CD4-positive, alpha-beta T cell (primary cell): ENCODE results near the gene ZAP70. TPM values are rescaled to one million over a fixed set of nuclear protein-coding genes. Genes with fewer than 3 reads are reported as not detected.

ENCODE experiments used
- ATAC-seq: fragments of 200-7000 bp; cut with Tn5 transposase; one replicate; pipeline ENCODE4 v1.10.0; 2022; ENCODE audit warnings: mild to moderate bottlenecking; ENCODE audit not compliant: poor library complexity
- CTCF ChIA-PET: fragments of 350-600 bp; sonication (Branson Sonifier 250); formaldehyde crosslinking; loops from one replicate; lab custom pipeline; 2021; ENCODE audit warnings: antibody characterized with exemption, inconsistent platforms; lab: Charles Lee
- POLR2A ChIA-PET: fragments of 350-600 bp; sonication (Branson Sonifier 250); formaldehyde crosslinking; loops from one replicate; lab custom pipeline; 2021; ENCODE audit warnings: antibody characterized with exemption, inconsistent platforms; lab: Charles Lee
- DNase-seq, 14 experiments: peaks; one replicate each; pipeline ENCODE4 v3.0.0-alpha.2; 2013 to 2020; ENCODE audit warnings: mixed read lengths in 2 of 14
- H3K27ac ChIP-seq, 2 donors: one replicate each; pipeline versions ENCODE4 v1.5.1 to v1.7.0; 2013; ENCODE audit warnings: low read length in 2 of 2, low read depth in 1 of 2, mild to moderate bottlenecking in 1 of 2
- H3K27me3 ChIP-seq, 2 experiments: 1 replicate in 1 of 2; 2 replicates in 1 of 2; pipeline versions ENCODE4 v1.6.1 to v1.7.0; 2013; ENCODE audit warnings: low read length in 2 of 2, control low read depth in 1 of 2, mild to moderate bottlenecking in 1 of 2, moderate library complexity in 1 of 2; ENCODE audit not compliant: insufficient read depth in 2 of 2, control insufficient read depth in 1 of 2
- H3K36me3 ChIP-seq: one replicate; pipeline ENCODE4 v1.6.1; 2013; ENCODE audit warnings: low read length, control low read depth; ENCODE audit not compliant: insufficient read depth
- H3K4me1 ChIP-seq: one replicate; pipeline ENCODE4 v1.6.1; 2013; ENCODE audit warnings: low read length, control low read depth; ENCODE audit not compliant: insufficient read depth
- H3K4me3 ChIP-seq: one replicate; pipeline ENCODE4 v1.5.1; 2013; ENCODE audit warnings: mild to moderate bottlenecking, low read length, moderate library complexity
- H3K9me3 ChIP-seq, 2 experiments: 1 replicate in 1 of 2; 2 replicates in 1 of 2; pipeline versions ENCODE4 v1.6.1 to v1.7.0; 2013; ENCODE audit warnings: low read length in 2 of 2, mild to moderate bottlenecking in 2 of 2, control low read depth in 1 of 2, moderate library complexity in 1 of 2; ENCODE audit not compliant: control insufficient read depth in 1 of 2, insufficient read depth in 1 of 2
- H3K27ac Mint-ChIP-seq: one replicate; pipeline ENCODE4 v1.8.0; 2020; ENCODE audit warnings: mixed read lengths
- H3K27me3 Mint-ChIP-seq: one replicate; pipeline ENCODE4 v1.8.0; 2021; ENCODE audit warnings: mixed read lengths
- H3K36me3 Mint-ChIP-seq: one replicate; pipeline ENCODE4 v1.8.0; 2021; ENCODE audit warnings: low read depth, mixed read lengths
- H3K4me1 Mint-ChIP-seq: one replicate; pipeline ENCODE4 v1.8.0; 2021; ENCODE audit warnings: low read depth, mixed read lengths
- H3K4me3 Mint-ChIP-seq: one replicate; pipeline ENCODE4 v1.8.0; 2020; ENCODE audit warnings: mild to moderate bottlenecking, mixed read lengths
- H3K9me3 Mint-ChIP-seq: one replicate; pipeline ENCODE4 v1.8.0; 2020; ENCODE audit warnings: mixed read lengths
- intact Hi-C, 2 experiments: fragments of 100-400 bp; cut with DNase I in 1 of 2; cut with micrococcal nuclease in 1 of 2; formaldehyde crosslinking; loops; one replicate each; pipeline versions ENCODE4 v1.15.1 to v1.9.0; 2023 to 2025; cut with DNase I, micrococcal nuclease
- total RNA-seq, 174 experiments: library from RNA in 2 of 174; stranded (reverse) in 2 of 174; gene quantifications; one replicate each; pipeline ENCODE4 v1.2.3 and lab custom pipeline; 2021 to 2026
- TF ChIP-seq, protein P1 (sequence below): fragments of 200-600 bp; IDR thresholded peaks from one replicate; pipeline ENCODE4 v1.8.0; 2022; ENCODE audit warnings: antibody characterized with exemption, mild to moderate bottlenecking

Gene ZAP70
- total RNA-seq, 2 experiments from 2014 or later: 440 to 470 TPM

- intact Hi-C loops: loop anchor here (1.0 to 10.0 kb wide), 4 partner anchors 48 to 1635 kb away; partner anchors contain the start of gene COX5B (in 1 of the 2)
- ChIA-PET POLR2A (interaction anchor here (0.9 to 1.6 kb wide), 5 partner anchors 9 to 109 kb away, joined by 4 to 13 read pairs (median 5); partner anchors contain the start of gene ACTR1B), CTCF (interaction anchor here (0.6 to 6.2 kb wide), 23 partner anchors 11 to 685 kb away, joined by 3 to 108 read pairs (median 4); partner anchors contain the start of genes ACTR1B, ANKRD36B, COX5B and ZAP70)
- Mint-ChIP-seq H3K4me3 (no peak overlapping the region), H3K36me3 (no peaks in the 10 kb centered on the region), H3K27me3 (peaks cover 4% of the 10 kb centered on the region), H3K9me3 (no peaks in the 10 kb centered on the region), H3K4me1 (peaks cover 11% of the 10 kb centered on the region), H3K27ac (no peak overlapping the region)
- peak; percentile 44 to 78 (median 61) for DNase-seq
- no peak overlapping the region for H3K27ac ChIP-seq
- peaks cover 2% of the 10 kb centered on the region for H3K4me1 ChIP-seq
- ATAC-seq: peak; percentile 91
- no peaks in the 10 kb centered on the region for H3K9me3 ChIP-seq
- no peaks in the 10 kb centered on the region for H3K27me3 ChIP-seq
- H3K4me3 ChIP-seq: no peak overlapping the region
- TF ChIP-seq, protein P1, sequence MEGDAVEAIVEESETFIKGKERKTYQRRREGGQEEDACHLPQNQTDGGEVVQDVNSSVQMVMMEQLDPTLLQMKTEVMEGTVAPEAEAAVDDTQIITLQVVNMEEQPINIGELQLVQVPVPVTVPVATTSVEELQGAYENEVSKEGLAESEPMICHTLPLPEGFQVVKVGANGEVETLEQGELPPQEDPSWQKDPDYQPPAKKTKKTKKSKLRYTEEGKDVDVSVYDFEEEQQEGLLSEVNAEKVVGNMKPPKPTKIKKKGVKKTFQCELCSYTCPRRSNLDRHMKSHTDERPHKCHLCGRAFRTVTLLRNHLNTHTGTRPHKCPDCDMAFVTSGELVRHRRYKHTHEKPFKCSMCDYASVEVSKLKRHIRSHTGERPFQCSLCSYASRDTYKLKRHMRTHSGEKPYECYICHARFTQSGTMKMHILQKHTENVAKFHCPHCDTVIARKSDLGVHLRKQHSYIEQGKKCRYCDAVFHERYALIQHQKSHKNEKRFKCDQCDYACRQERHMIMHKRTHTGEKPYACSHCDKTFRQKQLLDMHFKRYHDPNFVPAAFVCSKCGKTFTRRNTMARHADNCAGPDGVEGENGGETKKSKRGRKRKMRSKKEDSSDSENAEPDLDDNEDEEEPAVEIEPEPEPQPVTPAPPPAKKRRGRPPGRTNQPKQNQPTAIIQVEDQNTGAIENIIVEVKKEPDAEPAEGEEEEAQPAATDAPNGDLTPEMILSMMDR: peak; percentile 63
- no peaks in the 10 kb centered on the region for H3K36me3 ChIP-seq
These were observed 13.5 kb upstream of the ZAP70 start for GRCh38 chr2:97699765-97700444.

DNA sequence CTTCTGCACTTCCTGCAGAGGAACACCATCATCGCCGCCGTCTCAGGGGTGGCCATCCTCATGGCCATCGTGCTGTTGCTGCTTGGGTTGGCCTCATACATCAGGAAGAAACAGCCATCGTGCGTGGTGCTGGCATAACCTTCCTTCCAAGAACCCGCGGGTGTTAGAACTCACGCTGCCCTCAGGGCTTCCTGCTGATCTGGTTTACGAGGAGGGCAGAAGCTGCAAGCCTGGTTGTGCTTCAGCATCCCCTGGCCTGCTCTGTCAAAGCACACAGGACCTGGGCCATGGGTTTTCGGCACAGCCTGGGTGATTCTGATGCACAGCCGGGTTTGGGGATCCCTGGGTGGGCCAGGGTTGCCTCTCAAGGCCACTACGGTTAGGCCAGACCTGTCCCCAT is 12.2 kb upstream of the ZAP70 start:
- Mint-ChIP-seq H3K9me3 (no peaks in the 10 kb centered on the region), H3K4me1 (peaks cover 11% of the 10 kb centered on the region), H3K4me3 (no peak overlapping the region), H3K27ac (no peak overlapping the region), H3K27me3 (peaks cover 4% of the 10 kb centered on the region), H3K36me3 (no peaks in the 10 kb centered on the region)
- H3K9me3 ChIP-seq: no peaks in the 10 kb centered on the region
- no peak overlapping the region for H3K27ac ChIP-seq
- TF ChIP-seq, protein P1: no peak
- ChIA-PET CTCF (interaction anchor here (1.6 to 6.2 kb wide), 2 partner anchors 110 to 111 kb away, joined by 5 to 108 read pairs; partner anchors contain the start of gene ANKRD36B), POLR2A (interaction anchor here (1.6 kb wide), 1 partner anchor 37 kb away, joined by 7 read pairs; the partner anchor contains the start of gene ACTR1B)
- intact Hi-C loops: loop anchor here in 1 of 2 experiments (2.0 kb wide), 1 partner anchor 684 kb away; no protein-coding TSS in a partner anchor
- ATAC-seq: no peak
- peaks cover 2% of the 10 kb centered on the region for H3K4me1 ChIP-seq
- H3K36me3 ChIP-seq: no peaks in the 10 kb centered on the region
- DNase-seq: peak in 1 of 14 experiments; percentile 6
- H3K4me3 ChIP-seq: no peak overlapping the region
- no peaks in the 10 kb centered on the region for H3K27me3 ChIP-seq

GRCh38 chr2:97701851-97702465 is 11.4 kb upstream of the ZAP70 start:
- Mint-ChIP-seq H3K36me3 (no peaks in the 10 kb centered on the region), H3K27me3 (peaks cover 4% of the 10 kb centered on the region), H3K4me3 (no peak overlapping the region), H3K4me1 (peaks cover 11% of the 10 kb centered on the region), H3K9me3 (no peaks in the 10 kb centered on the region), H3K27ac (no peak overlapping the region)
- no peaks in the 10 kb centered on the region for H3K9me3 ChIP-seq
- H3K27me3 ChIP-seq: no peaks in the 10 kb centered on the region
- no peak overlapping the region for H3K27ac ChIP-seq
- ChIA-PET POLR2A (no interaction called here), CTCF (interaction anchor here (1.6 kb wide), 1 partner anchor 111 kb away, joined by 5 read pairs; no protein-coding TSS in a partner anchor)
- intact Hi-C loops: loop anchor here in 1 of 2 experiments (2.0 kb wide), 1 partner anchor 683 kb away; no protein-coding TSS in a partner anchor
- ATAC-seq (no peak), DNase-seq (no peak)
- TF ChIP-seq, protein P1: no peak
- no peaks in the 10 kb centered on the region for H3K36me3 ChIP-seq
- H3K4me1 ChIP-seq: peaks cover under 1% of the 10 kb centered on the region
- no peak overlapping the region for H3K4me3 ChIP-seq
